NCI-H1930 (cell line): ENCODE results near the gene AFF3.
A peak's percentile ranks its signal among the peaks of the same experiment; 100 is the strongest.
"Not testable (repeated sequence)": the region's sequence is repeated elsewhere in the genome, so short reads cannot be mapped to it uniquely, and the experiment has no call there.

Experiments
- DNase-seq, 2 experiments: peaks; one replicate each; lab custom pipeline; 2025; lab: John Stamatoyannopoulos, UW

Gene AFF3

DNA sequence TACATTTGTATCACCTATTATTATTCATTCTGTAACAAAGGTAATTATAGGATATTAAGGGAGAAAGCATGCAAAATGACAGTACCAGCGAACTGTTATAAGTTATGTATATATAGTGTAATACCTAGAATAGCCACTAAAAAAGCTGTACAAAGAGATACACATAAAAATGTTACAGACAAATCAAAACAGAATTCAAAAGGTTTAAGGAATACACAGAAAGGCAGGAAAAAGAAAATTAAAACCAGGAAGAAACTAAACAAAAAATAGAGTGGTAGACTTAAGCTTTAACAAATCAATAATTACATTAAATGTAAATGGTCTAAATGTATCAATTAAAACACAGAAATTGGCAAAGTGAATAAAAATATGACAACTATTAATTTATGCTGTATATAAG, 476.1 kb downstream of the AFF3 start:
- no peak for DNase-seq

GRCh38 chr2:99663641-99664040, 478.7 kb downstream of the AFF3 start:
- DNase-seq: no peak

- peak; percentile 38 to 46 for DNase-seq
Measured at GRCh38 chr2:99662761-99663341, 479.5 kb downstream of the AFF3 start.

- not testable (repeated sequence) for DNase-seq
Measured at GRCh38 chr2:99661761-99662160, 480.6 kb downstream of the AFF3 start.

GRCh38 chr2:99660616-99661406, 481.6 kb downstream of the AFF3 start:
- DNase-seq: no peak

DNA sequence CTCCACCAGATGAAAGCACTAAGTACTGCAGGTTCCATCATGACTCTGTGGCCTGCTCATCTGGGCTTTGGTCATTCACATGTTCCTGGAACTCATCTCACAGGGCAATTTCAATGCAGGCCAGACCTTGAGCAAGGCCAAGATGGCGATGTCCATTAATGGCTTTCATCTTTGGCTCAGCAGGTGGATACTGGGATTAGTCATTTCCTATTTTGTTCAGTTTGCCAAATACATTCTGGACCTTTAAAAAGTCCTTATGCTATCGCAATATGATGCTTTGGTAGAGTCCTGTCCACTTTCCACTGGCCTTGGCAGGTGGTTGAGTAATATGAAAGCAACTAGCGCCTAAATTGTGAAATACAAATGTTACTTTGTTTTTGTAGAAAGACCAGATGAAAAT, 482.5 kb downstream of the AFF3 start:
- no peak for DNase-seq

DNA sequence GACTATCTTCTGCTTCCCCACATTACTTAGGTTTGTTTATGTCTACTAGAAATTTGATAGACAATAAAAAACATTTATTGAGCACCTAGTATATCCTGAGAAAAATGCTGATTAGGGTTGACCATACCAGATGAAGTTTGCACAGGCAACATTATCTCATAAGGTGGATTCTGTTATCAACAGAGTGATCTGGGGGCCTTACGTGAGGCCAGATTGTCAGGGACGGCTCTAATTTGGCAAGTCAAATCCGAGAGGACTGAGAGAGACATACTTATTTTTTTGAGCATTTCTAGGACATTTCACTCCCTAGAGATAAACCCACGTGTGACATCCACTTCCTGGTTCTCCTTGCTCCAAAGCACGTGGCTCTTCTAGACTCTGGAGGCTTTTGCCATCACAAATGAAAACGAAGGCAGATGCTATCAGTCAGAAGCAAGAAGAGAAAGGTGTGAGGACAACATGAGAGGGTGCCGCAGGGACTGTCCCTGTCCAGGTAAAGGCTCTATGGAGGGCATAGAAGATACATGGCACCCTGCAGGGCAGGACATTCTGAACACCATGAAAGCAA, 484.6 kb downstream of the AFF3 start:
- DNase-seq: no peak

DNA sequence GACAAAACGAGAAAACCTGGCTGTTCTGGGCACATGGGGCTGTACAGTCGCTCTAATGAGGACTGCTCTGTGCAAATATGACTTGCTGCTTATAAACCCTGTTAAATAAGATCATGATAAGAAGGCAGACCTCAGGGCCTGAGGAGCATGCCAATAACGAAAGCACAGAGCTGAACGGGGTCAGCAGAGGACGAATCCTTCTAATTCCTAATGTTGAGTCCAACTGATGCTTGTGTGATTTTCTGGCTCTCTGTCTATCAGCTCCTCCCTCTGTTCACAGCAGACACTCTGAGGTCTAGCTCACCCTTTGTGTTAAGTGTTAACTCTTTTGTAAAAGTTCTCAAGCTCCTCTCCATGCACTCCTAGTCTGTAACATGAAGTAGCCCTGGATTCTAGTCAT, 485.4 kb downstream of the AFF3 start:
- DNase-seq: no peak

GRCh38 chr2:99653433-99653832, 489.0 kb downstream of the AFF3 start:
- no peak for DNase-seq

DNA sequence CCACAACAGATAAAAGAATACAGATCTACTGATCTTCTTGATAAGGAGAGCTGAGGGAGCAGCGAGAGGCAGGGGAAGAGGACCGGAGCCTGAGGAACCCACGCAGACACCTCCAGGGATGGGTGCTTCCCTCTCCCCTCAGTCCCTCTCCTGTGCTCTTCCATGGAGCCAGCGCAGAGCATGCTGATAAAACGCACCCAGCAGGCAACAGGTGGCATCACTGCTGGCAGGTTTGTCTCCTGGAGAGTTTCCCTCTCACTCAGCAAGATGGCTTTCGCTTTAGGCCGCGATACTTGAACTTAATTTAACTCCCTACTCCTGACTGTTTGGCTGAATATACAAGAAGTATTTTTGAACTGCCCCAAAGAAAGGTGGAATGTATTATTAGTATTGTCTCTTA, 489.5 kb downstream of the AFF3 start:
- no peak for DNase-seq

DNA sequence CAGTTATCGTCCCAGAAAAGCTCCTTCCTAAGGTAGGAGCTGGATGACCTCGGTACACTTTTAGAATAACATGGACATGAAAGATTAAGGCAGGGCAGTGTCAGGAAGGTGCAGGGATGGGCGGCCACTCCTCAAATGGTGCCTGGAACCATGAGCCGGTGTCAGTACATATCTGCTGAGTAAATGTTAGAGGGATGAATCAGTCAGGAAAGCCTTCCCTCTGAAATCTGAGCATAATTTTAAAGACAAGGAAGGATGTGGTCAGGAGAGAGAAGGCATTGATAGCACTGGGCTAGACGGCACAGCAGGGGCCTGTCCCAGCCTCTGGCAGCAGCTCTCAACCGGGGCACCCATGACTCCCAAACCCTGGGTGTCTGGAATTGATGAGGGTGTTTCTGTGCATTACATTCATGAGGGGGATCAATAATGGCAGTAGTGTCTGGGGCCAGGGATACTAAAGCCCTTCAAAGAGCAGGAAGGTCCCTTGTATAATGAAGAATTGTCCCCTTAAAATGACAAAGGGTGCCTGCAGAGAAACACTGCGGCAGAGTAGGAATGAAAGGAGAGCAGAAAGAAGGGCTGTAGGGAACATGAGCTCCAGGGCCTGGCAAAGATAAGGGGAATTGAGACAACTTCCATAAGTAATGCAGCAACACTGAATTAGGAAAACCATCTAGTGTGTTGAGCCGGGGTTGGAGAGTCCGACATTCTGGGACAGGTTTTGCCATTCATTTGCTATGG, 490.3 kb downstream of the AFF3 start:
- DNase-seq: no peak

- DNase-seq: no peak
Measured at GRCh38 chr2:99648906-99649789, 493.2 kb downstream of the AFF3 start.

GRCh38 chr2:99648178-99648844, 494.1 kb downstream of the AFF3 start:
- no peak for DNase-seq

DNA sequence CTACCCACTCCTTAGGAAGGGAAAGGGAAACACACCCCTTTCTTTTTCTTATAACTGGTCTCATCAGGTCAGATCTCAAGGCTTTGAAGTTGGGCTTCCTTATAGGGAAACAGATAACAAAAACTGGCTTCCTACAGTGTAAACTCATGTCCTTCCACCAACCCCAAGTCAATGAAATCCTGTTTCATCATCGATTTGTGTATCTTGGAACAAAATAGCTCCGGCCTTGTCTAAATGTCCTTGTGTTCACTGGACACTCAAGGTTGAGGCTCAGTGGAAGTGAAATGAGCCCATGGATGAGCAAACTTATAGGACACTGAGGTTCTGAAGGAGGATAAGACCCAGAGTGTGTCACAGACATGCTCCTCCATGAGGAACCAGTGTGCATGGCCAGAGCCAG, 496.4 kb downstream of the AFF3 start:
- no peak for DNase-seq

GRCh38 chr2:99644419-99644787, 498.0 kb downstream of the AFF3 start:
- DNase-seq: no peak

- no peak for DNase-seq
Measured at GRCh38 chr2:99643787-99644418, 498.5 kb downstream of the AFF3 start.

DNA sequence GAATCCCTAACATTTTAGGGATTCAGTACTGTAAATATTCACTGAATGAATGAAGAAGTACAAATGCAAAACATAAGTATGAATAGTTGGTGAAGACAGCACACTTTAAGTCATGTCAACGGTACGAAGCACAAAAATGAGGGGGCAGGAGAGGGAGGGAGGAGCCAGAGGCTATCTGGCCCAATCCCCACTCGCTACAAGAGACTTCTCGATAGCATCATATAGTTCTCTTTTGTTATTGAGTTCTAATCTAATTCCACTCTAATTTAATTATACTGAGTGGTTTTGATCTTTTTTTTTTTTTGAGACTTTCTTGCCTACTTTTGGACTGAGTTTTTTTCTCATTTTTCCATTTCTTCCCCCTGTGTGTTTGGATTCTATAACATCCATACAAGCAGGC, 500.4 kb downstream of the AFF3 start:
- no peak for DNase-seq

- DNase-seq: no peak
Measured at GRCh38 chr2:99640635-99641151, 501.7 kb downstream of the AFF3 start.

DNA sequence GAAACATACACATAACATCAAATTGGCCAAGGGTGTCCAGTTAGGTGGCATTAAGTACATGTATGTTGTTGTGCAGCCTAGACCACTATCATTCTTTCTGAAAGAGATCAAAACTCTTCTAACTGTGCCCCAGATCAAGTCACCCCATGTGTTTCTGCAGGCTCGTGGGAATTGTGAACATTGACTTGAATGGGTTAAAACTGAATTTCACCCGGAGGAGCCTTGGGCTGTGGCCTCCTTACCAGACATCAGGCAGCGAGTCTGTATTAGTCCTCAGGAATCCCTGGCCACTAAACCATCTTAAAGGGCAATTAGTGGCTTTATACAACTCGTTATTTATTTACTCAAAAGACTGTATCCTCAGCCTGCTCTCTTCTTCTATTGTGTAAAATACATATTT, 503.6 kb downstream of the AFF3 start:
- no peak for DNase-seq

GRCh38 chr2:99637159-99637697, 505.2 kb downstream of the AFF3 start:
- no peak for DNase-seq
